ENCODE data around the gene TBC1D17.
"Not testable (repeated sequence)": the region's sequence is repeated elsewhere in the genome, so short reads cannot be mapped to it uniquely, and the experiment has no call there.

TBC1D17 gene

DNA sequence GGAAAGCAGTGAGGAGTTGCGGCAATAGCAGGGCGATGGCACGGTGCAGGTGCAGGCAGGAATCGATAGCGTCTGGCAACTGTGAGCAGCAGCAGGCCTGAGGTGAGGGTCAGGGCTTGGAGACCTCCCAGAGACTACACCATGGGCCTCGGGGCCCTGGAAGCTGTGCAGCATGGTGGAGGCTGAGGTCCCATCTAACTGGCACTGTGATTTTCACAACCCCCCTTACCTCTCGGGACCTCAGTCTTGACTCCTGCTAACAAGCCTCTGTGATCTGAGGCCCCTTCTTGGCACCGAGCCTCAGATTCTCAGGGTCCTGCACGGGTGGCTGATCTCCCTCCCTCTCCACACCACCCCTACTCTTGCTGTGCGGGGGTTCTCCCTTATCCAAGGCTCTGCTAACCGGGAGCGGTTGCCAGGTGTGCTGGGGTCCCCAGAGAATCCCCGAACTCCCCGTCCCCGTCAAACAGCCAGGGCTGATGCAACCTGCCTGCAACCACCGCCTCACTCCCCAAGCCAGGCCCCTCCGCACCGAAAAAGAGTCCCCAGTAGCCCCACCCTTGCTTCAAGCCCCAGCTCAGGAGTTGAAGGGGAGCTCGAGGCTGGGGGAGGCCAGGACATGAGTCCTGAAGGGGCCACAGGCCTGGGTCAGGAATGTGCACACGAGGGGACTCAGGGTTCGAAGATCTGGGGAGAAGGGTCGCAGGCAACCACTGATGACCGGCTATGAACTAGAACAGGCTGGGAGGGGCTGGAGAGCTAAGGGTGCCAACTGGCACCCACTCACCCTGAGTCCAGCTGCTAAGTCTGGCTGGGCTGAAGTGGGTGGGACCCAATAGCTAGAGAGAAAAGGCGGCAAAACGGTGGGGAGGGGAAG is 46.7 kb downstream of the TBC1D17 start:
- DNase-seq: no peak

DNA sequence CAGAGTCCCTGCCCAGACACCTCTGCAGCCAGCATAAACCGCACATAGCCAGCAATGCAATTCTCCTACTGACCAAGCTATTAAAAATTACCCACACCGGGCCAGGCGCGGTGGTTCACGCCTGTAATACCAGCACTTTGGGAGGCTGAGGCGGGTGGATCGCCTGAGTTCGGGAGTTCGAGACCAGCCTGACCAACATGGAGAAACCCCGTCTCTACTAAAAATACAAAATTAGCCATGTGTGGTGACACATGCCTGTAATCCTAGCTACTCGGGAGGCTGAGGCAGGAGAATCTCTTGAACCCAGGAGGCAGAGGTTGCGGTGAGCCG is 47.3 kb downstream of the TBC1D17 start:
- not testable (repeated sequence) for DNase-seq

DNA sequence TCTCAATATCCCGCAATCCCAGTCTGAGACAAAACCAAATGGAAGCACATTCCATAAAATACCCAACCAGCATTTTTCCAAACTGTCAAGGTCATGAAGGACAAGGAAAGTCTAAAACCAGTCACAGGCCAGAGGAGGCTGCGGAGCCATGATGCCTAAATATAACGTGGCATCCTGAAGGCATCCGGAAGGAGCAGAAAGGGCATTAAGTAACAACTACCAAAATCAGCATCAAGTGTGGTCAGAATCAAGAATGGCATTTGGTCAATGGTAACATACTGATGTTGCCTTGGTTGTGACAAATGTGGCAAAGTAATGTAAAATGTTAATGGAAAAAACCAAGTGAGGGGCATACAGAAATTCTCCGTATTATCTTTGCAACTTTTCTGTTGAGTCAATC is 48.0 kb downstream of the TBC1D17 start:
- DNase-seq: no peak

DNA sequence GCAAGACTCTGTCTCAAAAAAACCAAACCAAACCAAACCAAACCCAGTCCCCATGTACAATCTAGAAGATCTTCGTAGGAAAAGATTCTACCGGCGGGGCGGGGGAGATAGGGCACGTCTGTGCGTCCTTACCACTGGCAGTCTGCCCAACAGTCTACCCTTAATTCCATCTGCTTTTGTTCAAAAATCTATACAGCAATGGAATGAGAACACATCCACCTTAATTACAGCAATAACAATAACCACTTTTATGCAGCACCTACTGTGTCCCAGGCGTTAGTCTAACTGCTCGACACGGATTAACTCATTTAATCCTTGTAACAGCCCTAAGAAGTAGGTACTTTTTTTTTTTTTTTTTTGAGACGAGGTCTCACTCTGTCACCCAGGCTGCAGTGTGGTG is 49.0 kb downstream of the TBC1D17 start:
- no peak for DNase-seq

DNA sequence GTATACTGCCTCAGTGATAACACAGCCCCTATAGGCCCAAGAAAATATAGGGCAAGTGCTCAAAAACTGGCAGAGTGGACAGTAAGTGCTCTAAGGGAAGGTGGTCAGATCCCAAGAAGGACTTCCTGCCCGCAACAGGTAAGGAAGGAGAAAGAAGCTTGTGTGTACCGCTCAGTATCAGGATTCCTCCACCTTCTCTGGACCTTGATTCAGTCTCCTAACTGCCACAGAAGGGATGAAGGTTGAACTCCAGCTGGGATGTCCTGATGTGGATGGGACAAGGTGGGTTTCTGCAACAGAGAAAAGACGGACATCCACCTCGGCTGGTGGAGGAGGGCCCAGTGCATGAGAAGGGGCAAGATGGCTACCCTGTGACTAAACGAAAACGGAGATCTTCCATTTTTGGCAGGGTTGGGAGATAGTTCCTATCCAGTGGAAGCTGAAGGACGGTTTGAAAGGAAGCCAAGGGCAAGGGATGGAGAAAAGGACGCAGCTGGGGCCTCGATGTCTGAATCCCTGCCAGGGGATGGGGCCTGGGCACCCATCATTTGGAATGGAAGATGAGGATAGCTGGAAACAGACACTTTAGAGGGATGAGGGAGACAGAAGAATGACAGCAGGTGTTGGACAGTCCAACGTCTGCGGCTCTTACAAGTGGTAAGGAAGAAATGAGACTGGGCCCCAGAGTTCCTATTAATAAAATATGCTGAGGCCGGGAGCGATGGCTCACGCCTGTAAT is 50.2 kb downstream of the TBC1D17 start:
- DNase-seq: no peak

DNA sequence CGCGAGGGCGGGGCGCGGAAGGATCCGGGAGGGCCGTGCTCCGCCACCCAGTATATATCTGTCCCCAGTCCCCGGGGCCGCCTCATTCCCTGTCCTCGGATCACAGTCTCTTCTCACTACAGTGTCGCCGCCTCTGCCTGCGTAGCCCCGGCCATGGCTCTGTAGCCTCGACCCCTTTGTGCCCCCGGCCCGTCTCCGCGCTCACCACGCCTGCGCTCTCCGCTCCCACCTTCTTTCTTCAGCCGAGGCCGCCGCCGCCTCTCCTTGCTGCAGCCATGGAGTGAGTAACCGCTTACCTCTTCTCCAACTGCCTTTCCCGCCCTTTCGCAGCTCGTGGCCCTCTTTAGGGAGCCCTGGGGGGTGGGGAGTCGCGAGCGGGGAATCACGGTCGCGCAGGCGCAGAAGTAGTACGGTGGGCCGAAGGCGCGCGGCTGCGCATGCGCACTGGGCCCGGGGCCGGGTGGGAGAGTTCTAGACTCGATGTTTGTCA is 51.7 kb downstream of the TBC1D17 start, which contains the start of the genes ATF5 and NUP62:
Gene ATF5, plus strand, starts transcription at position 85 of the 490 bp plus-strand sequence. CDS start 1,646 bp downstream, outside the sequence.
Gene NUP62, minus strand, starts transcription at position 384 of the 490 bp plus-strand sequence. CDS start 19,697 bp downstream, outside the sequence.
- DNase-seq: peak; percentile 85

DNA sequence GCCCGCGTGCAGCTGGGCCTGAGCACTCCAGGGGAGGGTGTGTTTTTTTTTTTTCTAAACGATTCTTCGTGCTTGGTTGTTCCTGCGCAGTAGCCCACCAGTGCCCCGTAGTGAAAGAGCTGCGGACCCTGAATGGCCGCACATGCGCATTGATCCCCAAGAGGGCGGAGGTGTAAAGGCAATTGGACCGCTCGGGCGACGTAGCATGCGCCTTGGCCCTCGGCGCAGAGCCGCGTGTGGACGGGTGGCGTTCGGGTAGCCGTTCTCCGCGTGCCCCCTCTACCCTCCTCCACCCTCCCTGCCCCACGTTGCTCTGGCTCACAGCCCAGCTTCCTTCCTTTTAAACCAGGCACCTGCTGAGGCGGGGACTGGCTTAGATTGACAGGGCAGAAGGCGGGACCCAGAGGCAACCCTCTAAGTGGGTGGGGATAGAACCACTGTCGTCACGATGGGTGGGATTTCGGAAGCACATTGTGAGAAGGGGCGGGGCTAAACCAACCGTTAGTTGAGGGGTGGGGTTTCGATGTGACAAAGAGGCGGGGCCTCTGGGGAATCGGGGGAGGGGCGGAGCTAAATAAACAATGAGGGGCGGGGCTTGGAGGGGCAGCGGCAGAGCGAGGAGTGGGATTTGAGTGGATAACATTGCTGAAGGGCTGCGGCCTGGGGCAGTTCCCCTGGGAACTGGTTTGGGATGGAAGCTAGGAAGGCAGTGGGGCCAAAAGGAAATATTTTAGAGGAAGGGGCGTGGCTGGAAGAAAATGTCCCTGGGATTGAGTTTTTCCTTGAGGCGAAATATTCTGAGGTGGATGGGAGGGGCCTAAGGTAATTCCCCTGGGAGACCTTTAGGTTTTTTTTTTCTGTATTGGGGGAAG is 52.3 kb downstream of the TBC1D17 start:
- peak; percentile 88 for DNase-seq

DNA sequence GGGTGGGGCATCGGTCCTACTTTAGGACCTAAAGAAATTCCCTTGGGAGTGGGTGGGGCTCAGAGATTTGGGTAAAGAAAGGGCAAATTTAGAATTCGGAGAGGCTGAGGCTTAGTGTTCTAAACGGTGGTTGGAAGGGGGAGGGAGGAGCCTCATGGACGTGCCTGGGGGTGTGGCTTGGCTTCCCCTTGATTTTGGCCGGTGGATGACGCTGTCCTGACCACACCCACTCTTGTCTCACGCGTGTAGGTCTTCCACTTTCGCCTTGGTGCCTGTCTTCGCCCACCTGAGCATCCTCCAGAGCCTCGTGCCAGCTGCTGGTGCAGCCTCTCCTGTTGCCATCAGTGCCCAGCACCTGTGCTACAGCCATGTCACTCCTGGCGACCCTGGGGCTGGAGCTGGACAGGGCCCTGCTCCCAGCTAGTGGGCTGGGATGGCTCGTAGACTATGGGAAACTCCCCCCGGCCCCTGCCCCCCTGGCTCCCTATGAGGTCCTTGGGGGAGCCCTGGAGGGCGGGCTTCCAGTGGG is 53.0 kb downstream of the TBC1D17 start:
- DNase-seq: no peak

DNA sequence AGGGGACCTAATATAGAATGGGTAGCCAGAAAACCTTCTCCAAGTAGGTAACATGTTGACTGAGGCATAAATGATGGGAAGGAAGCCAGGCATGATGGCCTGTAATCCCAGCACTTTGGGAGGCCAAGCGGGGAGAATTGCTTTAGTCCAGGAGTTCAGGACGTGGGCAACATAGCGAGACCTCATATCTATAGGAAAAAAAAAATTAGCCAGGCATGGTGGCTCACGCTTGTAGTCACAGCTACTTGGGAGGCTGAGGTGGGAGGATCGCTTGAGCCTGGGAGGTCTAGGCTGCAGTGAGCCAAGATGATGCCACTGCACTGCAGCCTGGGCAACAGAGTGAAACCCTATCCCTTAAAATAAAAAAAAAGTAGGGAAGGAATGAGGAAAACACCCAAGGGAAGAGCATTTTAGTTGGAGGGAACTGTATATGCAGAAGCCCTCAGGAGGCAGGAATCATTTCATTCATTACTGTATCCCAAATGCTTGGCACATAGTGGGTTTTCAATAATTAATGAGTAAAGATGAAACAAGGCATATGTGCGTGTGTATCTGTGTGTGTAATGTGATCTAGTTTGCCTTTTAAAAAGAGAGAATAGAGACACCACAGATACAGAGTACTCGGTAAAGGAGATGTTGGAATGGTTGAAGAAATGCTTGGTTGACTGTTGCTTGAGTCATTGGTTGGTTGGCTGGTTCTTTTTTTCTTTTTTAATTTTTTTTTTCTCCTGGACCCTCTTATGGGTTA is 54.0 kb downstream of the TBC1D17 start:
- DNase-seq: no peak

DNA sequence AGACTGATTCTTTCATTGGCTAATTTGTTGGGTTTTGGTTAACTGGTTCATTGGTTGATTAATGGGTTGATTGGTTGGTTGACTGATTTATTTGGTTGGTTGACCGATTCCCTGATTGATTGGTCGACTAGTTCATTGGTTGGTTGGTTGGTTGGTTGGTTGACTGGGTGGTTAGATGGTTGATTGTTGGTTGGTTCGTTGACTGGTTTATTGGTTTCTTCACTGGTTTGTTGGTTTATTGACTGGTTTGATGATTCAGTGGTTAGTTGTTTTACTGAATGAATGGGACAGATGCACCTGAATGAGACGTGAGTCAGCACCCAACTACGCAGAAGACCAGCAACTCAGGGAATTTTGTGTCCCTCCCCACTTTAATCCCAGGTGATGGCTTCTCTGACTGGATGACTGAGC is 54.5 kb downstream of the TBC1D17 start:
- DNase-seq: peak; percentile 65

DNA sequence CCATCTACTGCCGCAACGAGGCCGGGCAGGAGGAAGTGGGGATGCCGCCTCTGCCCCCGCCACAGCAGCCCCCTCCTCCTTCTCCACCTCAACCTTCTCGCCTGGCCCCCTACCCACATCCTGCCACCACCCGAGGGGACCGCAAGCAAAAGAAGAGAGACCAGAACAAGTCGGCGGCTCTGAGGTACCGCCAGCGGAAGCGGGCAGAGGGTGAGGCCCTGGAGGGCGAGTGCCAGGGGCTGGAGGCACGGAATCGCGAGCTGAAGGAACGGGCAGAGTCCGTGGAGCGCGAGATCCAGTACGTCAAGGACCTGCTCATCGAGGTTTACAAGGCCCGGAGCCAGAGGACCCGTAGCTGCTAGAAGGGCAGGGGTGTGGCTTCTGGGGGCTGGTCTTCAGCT is 55.2 kb downstream of the TBC1D17 start:
- no peak for DNase-seq

DNA sequence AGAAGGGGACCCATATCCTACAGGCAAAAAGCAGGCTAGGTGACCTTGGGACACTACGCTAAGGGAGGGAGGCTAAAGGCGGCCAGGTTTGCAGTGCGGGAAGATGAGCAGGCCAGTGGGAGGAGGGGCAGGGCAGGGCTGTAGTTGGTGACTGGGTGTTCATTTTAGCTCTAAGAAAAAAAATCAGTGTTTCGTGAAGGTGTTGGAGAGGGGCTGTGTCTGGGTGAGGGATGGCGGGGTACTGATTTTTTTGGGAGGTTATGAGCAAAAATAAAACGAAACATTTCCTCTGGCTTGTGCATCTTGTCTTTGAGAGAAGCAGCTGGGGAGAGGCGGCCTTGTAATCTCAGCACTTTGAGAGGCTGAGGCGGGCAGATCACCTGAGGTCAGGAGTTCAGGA is 56.1 kb downstream of the TBC1D17 start:
- no peak for DNase-seq

DNA sequence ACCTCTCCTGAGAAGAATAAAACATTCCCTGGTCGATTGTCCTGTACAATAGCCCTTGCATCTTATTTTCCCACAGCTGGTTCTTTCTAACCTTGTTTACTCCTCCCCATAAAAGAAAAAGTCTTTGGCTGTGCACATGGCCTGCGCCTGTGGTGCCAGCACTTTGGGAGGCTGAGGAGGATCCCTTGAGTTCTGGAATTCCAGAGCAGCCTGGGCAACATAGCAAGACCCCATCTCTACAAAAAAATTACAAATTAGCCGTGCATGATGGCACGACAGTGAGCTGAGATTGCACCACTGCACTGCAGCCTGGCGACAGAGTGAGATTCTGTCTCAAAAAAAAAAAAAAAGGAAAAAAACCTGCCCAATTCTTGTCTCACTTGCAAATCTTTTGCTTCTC is 59.0 kb downstream of the TBC1D17 start:
- DNase-seq: no peak

DNA sequence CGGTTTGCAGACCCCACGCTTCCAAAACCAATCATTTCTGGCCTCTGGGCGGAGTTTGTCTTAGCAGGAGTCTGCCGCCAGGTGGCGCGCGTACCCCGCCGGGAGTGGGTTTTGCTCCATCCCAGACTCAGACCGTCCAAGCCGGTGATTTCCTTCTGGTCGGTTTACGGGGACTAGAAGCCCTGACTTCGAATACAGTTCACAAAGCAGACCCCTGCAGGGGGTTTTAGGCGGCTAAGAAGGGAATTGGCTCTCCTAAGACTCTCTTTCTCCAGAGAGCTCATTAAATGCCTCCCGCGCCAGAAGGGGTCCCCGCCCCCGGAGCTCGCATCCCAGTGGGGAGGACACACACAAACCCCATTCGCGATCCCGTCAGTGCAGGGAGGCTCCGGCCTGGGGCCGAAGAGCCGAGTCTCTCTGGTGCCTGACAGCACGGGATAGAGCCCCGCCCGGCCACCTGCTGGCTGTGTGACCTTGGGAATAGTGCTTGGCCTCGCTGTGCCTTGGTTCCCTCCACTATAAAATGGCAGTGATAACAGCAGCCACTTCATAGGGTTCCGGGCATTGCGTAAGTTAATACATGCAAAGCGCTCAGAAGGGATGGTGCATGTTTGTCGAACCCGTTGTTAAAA is 60.4 kb downstream of the TBC1D17 start:
- DNase-seq: peak; percentile 78

All from kidney glomerular epithelial cell (primary cell).